Cardiac muscle cell (in vitro differentiated cells and primary cell): ENCODE data around the gene MYO1B. TPM values are rescaled to one million over a fixed set of nuclear protein-coding genes. Genes with fewer than 3 reads are reported as not detected.

Source experiments
- DNase-seq, 2 donors: peaks; one replicate each; pipeline versions ENCODE4 v3.0.0 to v3.0.0-alpha.2; 2010 to 2017; ENCODE audit warnings: low read depth in 1 of 2, low spot score in 1 of 2
- H3K27ac ChIP-seq: fragments of 200-600 bp; sonication (generic); 2 replicates; pipeline ENCODE4 v1.5.1; 2016
- H3K27me3 ChIP-seq: fragments of 200-600 bp; sonication (generic); 2 replicates; pipeline ENCODE4 v1.6.0; 2016; ENCODE audit warnings: control low read depth
- H3K36me3 ChIP-seq: fragments of 200-600 bp; sonication (generic); 2 replicates; pipeline ENCODE4 v1.5.1; 2016; ENCODE audit warnings: control low read depth
- H3K4me1 ChIP-seq: fragments of 200-600 bp; sonication (generic); 2 replicates; pipeline ENCODE4 v1.8.1; 2017; ENCODE audit warnings: low read depth, mild to moderate bottlenecking, mixed run types
- H3K4me3 ChIP-seq: fragments of 200-600 bp; sonication (generic); 2 replicates; pipeline ENCODE4 v1.5.1; 2016; ENCODE audit warnings: mild to moderate bottlenecking
- H3K9me3 ChIP-seq: fragments of 200-600 bp; sonication (generic); 2 replicates; pipeline ENCODE4 v1.5.1; 2017; ENCODE audit warnings: low read depth, mild to moderate bottlenecking, control low read depth
- CTCF ChIP-seq: IDR thresholded peaks from 2 replicates; pipeline ENCODE4 v1.5.1; 2012; ENCODE audit warnings: low read depth, mild to moderate bottlenecking, low read length
- polyA plus RNA-seq: library from polyadenylated mRNA; unstranded; fragments of >200 nt; fragmentation: Nextera tagmentation; extraction: Ambion mirVana; gene quantifications from 2 replicates; pipeline ENCODE4 v1.2.1, GENCODE V29; 2016
- total RNA-seq: library from RNA; depleted of rRNA; stranded (reverse); fragments of >200 nt; gene quantifications from 2 replicates; pipeline ENCODE4 v1.2.3, GENCODE V29; 2016

MYO1B gene
- total and polyA plus RNA-seq, 2 experiments from 2014 or later: 33.1 to 44.5 TPM

DNA sequence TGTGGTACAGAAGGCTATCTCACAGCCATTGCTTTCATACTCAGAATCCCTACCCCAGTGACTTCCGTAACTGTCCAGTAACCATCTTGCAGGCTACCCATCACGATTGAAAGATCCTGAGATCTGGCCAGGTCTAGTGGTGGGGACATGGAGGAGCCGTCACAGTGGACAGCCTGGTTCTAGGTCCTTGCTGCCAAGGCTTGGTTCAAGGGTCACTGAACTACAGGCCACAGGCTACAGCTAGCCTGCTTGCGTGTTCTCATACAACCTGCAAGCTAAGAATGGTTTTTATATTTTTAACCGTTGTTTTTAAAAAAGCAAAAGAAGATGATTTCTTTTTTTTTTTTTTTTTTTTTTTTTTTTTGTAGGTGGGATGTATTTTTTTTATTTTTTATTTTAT lies 151.6 kb downstream of the MYO1B start:
- no peak for TF ChIP-seq CTCF
- no peaks in the 10 kb centered on the region for H3K4me1 ChIP-seq
- H3K27me3 ChIP-seq: no peaks in the 10 kb centered on the region
- H3K4me3 ChIP-seq: no peak overlapping the region
- H3K9me3 ChIP-seq: no peaks in the 10 kb centered on the region
- no peak for DNase-seq
- peaks cover 42% of the 10 kb centered on the region for H3K36me3 ChIP-seq
- H3K27ac ChIP-seq: no peak overlapping the region

DNA sequence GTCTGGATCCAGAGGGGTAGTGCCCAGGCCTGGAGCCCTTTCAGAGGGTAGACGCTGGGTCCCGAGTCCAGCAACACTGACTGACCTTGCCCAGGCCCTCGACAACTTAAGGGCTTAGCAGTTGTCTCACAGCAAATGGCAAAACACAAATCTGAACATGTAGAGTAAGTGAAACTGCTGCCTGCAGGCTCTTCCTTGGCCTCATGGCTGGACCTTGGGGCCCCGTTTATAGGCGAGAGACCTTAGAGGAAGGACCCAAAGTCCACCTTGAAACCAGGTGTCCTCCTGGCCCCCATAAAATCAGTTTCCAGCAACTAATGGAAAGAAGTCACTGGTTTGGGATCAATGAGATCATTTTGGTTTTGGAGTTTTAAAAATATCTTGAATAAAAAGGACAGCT lies 154.4 kb downstream of the MYO1B start:
- peaks cover 6% of the 10 kb centered on the region for H3K4me1 ChIP-seq
- no peak for DNase-seq
- no peaks in the 10 kb centered on the region for H3K9me3 ChIP-seq
- H3K4me3 ChIP-seq: no peak overlapping the region
- no peak overlapping the region for H3K27ac ChIP-seq
- H3K36me3 ChIP-seq: peaks cover 21% of the 10 kb centered on the region
- no peaks in the 10 kb centered on the region for H3K27me3 ChIP-seq
- TF ChIP-seq CTCF: no peak

DNA sequence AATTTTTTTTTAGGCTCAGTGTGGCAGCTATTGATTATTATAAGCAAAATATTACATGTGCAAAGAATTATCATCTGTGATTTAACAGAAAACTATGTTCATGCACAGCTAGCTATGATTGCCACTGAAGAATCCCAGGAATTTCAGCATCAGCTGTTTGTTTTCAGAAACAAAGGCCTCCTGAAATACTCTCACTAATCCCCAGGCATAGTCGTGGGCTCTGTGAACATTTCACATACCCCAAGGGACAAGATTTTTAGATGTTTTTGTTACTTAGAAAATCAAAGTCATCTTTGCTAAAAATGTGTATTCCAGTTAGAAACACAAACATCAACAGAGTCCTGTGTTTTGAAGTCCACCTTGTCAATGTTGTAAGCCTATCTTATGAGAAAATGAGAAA lies 156.1 kb downstream of the MYO1B start:
- TF ChIP-seq CTCF: no peak
- Histone ChIP-seq H3K27ac (no peak overlapping the region), H3K9me3 (no peaks in the 10 kb centered on the region), H3K27me3 (no peaks in the 10 kb centered on the region), H3K36me3 (peaks cover 11% of the 10 kb centered on the region), H3K4me3 (no peak overlapping the region), H3K4me1 (peaks cover 10% of the 10 kb centered on the region)
- peak; percentile 5 to 63 for DNase-seq

DNA sequence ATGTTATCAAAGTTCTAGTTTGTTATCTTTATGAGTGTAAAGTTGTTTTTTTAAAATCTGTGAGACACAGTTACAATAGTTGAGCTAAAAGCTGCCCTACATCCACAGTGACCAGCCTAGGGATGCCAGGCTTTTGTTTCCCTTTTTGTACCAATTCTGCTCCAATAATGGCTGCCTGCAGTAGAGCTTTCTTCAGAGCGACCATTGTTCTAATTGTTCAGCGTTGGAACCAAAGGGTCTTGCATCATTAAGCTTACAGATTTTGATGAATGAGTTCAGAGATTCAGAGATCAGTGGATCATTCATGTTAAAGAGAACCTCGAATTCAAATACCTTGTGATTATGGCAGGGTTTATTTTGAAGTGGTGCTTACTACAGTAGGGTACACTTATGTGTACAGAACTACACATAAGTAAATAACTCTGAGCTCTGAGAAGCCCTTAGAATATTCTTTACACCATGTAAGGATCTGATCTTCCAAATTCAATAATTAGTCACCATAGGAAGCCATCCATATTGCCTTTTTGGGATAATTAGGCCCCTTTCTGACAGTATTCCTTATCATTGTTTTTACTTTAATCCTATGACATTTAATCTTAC lies 157.9 kb downstream of the MYO1B start:
- Histone ChIP-seq H3K27me3 (no peaks in the 10 kb centered on the region), H3K36me3 (peaks cover 15% of the 10 kb centered on the region), H3K4me3 (no peak overlapping the region), H3K9me3 (no peaks in the 10 kb centered on the region), H3K4me1 (peaks cover 10% of the 10 kb centered on the region), H3K27ac (no peak overlapping the region)
- no peak for DNase-seq
- TF ChIP-seq CTCF: no peak

- TF ChIP-seq CTCF: no peak
- no peak overlapping the region for H3K4me3 ChIP-seq
- no peak overlapping the region for H3K27ac ChIP-seq
- no peaks in the 10 kb centered on the region for H3K9me3 ChIP-seq
- no peaks in the 10 kb centered on the region for H3K27me3 ChIP-seq
- peaks cover 10% of the 10 kb centered on the region for H3K4me1 ChIP-seq
- peak in 1 of 2 donors; percentile 21 for DNase-seq
- H3K36me3 ChIP-seq: peaks cover 27% of the 10 kb centered on the region
Measured at GRCh38 chr2:191404568-191404991, 159.4 kb downstream of the MYO1B start.

DNA sequence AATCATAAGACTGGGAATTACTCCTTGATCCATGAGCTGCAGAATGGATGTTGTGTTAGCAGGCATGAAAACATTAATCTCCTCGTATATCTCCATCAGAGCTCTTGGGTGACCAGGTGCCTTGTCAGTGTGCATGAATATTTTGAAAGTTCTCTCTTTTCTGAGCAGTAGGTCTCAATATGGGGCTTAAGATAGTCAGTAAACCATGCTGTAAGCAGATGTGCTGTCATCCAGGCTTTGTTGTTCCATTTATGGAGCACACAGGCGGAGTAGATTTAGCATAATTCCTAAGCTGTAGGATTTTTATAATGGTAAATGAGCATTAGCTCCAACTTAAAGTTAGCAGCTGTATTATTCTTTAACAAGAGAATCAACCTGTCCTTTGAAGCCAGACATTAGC lies 160.3 kb downstream of the MYO1B start:
- no peak for TF ChIP-seq CTCF
- Histone ChIP-seq H3K4me1 (peaks cover 10% of the 10 kb centered on the region), H3K9me3 (no peaks in the 10 kb centered on the region), H3K4me3 (no peak overlapping the region), H3K27me3 (no peaks in the 10 kb centered on the region), H3K27ac (no peak overlapping the region), H3K36me3 (peaks cover 26% of the 10 kb centered on the region)
- DNase-seq: no peak
